Stimulated activated CD4-positive, alpha-beta T cell treated with anti-CD3 and anti-CD28 coated beads, TNF-alpha, amount 100 ng/mL, for 4 hours (primary cell): Measurements from ENCODE around the gene SEC14L5.
A peak's percentile ranks its signal among the peaks of the same experiment; 100 is the strongest.

Source experiments
- DNase-seq, 3 experiments: peaks; one replicate each; pipeline ENCODE4 v3.0.0-alpha.2; 2020; ENCODE audit warnings: low read depth in 3 of 3

The SEC14L5 gene

DNA sequence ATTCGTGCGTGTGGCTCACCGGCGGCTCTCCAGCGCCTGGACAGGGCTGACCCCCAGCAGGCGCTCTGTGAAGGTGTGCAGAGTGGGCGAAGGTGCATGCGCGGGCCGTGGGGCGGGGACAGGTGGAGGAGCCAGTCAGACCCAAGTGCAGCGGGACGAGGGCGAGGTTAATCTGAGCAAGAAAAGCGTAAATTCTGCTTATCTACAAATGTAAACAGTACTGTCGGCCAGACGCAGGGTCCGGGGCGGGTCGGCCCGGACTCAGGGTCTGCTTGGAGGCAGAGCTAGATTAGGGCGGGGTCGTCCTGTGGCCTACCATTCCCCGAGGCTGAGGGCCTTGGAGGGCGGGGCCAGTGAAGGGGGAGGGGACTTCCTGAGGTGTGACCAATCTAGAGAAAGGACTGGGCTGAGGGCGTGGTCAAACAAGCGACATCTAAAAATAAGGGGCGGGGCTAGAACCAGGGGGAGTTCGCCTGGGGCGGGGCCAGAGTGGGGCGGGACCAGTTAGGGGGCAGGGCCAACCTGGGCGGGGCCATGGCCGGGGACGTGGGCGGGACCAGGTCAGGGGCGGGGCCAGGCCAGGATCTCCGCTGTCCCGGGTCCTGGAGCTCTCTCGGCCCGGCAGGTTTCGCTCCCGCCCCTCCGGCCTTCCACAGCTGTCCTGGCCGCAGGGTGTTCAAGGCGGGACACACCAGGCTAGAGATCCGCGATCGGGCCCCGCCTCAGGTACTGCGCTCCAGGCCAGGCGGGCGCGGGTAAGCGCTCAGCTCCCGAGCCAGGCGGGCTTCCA, at the start of gene SEC14L5:
Gene SEC14L5 (plus strand): TSS at position 611 of the 790 bp plus-strand sequence. CDS start 994 bp downstream, outside the sequence.
- peak; percentile 71 to 81 (median 78) for DNase-seq

DNA sequence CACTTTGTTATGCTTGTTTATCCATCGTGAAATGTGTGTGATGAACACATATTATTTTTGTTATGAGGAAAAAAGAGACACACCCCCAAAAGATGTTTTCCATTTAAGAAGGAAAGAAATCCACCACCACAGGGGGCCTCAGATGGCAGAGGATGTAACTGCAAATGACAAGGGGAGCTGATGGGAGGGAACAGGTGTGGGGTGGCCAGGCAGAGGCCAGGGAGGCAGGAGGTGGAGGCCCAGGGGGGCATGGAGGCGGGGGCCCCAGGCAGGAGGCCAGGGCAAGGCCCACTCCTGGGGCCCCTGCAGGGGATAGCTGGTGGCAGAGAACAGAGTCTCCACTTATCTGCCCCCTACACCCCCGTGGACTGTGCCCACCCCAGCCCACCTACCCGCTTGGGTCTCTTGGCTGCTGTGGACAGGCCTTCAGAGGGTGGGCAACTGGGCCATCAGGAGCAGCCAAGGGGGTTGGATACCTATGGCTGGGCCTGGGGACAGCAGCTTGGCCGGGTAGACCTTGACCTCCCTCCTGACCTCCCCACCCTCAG, 49.2 kb upstream of the SEC14L5 start:
- no peak for DNase-seq

GRCh38 chr16:4909825-4910224, 48.3 kb upstream of the SEC14L5 start:
- no peak for DNase-seq

DNA sequence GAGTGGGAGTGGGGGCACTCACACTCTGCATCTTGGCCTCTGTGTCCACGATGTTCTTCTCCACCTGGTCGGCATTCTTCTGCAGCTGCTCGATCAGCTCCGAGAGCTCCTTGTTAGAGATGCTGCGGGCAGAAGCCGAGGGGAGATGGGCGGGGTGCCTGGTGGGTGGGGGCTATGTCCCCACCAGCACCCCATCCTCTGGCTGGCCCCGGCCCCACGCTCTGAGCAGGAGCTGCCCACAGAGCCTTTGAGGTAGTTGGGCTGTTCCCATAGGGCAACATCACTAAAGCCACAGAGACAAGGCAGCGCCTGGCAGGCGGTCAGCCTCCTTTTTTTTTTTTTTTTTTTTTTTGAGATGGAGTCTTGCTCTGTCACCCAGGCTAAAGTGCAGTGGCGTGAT, 47.3 kb upstream of the SEC14L5 start:
- DNase-seq = no peak

- no peak for DNase-seq
Observed at GRCh38 chr16:4911970-4912386, 46.2 kb upstream of the SEC14L5 start.

DNA sequence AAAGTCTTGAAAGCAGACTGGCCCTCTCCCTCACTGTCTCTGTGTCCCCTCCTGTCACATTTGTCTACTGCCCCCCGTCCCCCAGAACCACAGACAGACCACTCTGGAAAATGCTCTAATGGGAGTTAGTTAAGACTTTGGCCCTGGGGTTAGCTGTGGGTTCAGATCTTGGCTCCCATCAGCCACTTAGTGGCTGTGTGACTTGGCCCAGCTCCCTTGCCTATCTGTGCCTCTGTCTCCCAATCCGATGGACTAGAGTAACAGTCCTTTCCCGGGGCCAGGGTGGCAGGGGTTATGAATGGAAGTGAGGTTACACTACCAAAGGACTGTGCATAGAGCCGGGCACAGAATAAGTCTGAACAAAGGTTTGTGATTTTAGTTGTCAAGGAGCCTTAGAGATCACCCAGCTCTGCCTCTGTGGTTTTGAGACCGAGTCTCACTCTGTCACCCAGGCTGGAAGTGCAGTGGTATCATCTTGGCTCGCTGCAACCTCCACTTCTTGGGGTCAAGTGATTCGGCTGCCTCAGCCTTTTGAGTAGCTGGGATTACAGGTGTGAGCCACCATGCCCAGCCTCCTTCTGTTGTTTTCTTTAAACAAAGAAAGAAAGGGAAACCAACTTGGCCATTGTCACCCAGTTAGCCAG, 44.9 kb upstream of the SEC14L5 start:
- DNase-seq = no peak

GRCh38 chr16:4913774-4914525, 44.2 kb upstream of the SEC14L5 start:
- no peak for DNase-seq

DNA sequence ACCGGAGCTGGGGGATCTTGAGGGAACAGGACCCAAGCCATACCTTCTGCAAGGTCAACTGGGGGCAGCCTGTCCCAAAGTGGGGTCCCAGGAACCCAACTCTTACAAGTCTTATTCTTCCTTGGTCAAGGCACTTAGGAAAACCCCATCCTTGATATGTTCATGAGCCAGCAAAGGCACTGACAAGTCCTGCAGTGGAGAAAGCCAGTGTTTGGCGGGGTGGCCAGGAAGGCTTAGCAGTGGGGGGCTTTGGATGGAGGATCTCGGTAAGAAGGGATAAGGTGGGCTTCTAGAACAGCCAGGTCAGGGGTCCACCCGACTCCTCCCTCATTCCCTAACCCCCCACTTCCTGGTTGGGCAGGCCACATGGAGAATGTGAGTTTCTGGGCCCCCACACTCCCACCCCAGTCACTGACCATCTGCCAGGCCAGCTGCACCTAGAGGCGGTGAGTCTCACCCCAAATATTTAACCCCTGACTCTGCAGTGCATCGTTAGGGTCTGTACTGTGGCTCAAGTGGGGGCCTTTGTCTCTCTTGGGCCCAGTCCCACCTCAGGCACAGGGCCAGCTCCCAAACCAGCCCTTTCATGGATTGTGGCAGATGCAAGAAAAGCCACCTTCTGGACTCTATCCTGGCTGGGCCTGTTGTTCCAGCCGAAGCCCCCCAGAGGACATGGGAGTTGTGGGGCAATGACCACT, 43.5 kb upstream of the SEC14L5 start:
- no peak for DNase-seq

GRCh38 chr16:4915226-4915761, 42.8 kb upstream of the SEC14L5 start:
- DNase-seq = no peak

DNA sequence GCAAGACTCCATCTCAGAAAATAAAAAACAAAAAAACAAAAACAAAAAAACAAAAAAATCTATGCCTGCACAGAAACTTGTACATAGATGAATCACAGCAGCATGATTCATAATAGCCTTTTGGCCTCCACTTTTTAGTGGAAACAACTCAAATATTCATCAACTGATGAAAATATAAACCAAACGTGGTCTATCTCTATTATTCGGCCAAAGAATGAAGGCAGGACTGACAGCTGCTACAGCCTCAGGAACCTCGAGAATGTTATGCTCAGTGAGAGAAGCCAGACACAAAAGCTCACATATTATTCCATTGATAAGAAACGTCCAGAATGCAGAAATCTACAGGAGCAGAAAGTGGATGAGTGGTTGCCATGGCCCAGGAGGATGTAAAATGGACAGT, 41.0 kb upstream of the SEC14L5 start:
- DNase-seq = no peak

DNA sequence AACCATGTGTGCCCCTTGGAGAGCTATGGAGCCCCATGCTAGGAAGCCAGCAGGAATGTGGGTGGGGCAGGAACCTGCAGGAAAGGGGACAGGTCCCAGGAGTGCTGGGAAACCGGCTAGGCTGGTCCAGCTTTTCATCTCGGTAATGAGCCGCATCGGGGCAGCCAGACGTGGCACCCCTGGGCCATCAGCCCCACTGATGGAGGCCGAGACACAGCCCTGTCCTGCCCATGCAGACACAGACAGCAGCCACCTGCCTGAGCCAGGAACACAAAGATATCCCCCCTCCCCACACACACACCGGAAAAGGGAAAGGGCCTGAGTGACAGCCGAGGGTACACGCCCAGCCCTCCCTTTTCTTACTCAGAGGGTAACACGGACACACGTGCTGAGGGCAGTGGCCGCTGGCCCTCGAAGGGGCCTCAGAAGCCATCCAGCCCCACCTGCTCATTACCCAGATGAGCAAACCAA, 39.3 kb upstream of the SEC14L5 start:
- no peak for DNase-seq

DNA sequence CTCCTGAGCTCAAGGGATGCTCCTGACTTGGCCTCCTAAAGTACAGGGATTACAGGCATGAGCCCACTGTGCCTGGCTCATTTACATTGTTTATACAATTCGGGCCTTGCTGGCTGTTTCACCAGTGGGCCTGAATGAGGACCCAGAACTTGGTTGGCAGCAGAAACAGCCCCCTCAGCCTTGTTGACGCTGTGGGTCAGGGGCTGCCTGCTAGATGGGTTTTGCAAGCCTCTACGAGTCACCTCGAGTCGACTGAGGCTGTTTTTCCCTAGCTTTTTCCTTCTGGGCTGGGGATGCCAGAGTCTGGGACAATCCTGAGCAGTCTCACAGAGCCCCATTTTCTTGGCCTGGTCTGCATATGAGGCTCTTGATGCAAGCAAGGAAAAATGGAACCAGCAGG, 37.3 kb upstream of the SEC14L5 start:
- no peak for DNase-seq

- no peak for DNase-seq
Observed at GRCh38 chr16:4922721-4923342, 35.3 kb upstream of the SEC14L5 start.

DNA sequence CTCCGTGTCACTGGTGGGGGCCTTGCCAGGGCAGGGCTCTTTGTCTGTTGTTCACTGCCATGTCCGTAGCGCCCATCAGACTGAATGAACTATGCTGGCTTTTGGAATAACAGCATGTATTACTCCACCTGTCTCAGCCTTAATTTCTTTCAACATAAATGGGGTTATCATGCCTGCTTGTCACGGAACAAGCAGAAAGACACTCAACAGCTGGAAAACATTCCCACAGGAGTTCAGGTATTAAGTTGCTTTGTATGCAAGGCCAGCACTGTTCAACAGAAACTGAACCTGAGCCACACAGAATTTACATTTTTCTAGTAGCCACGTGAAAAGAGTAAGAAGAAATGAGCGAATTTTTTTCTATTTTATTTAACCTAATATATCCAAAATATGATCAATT, 34.3 kb upstream of the SEC14L5 start:
- DNase-seq = no peak

DNA sequence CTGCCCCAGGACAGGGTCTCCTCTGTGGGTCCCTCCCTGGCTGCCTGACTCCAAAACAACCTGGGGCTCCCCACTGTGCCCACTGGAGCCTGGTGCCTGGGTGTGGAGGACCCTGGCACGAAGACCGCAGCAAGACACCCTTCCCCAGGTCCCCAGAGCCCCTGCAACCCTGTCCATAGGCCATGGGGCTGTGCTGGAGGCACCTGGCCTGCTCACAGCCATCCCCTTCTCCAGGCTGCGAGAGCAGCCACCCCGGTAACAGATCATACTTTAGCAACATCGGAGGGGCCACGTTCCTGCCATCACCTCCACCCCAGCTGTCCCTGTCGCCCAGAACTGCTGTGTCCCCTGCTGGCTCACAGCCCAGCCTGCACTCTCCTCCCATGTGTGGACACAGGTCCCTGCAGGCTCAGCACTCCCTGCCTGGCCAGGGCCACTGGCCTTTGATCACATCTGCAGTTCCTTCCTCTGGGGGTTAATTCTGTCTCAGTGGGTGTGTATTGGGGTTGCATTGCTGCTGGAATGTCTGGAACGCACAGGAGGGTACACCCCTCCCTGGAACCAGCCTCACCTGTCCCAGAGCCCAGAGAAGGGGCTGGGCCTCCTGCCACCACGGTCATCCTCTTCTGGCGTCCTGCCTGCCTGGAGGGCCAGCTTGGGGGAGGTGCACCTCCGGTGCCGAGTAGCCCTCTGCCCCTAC, 33.4 kb upstream of the SEC14L5 start:
- DNase-seq = no peak

DNA sequence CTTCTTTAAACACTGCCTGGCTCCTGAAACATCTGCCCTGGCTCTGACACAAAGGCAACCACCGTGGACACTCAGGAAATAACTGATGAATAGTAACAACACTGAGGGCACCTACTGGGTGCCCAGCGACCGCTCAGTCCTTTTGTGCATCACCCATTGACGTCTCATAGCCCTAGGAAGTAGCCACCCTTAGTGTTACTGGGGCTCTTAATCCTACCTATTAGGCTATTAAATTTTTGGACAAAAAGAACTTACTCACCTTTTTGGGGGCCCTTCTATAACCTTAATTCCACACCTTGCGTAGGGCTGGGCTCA, 32.9 kb upstream of the SEC14L5 start:
- DNase-seq = no peak

GRCh38 chr16:4925791-4926190, 32.3 kb upstream of the SEC14L5 start:
- no peak for DNase-seq

GRCh38 chr16:4926928-4927327, 31.2 kb upstream of the SEC14L5 start:
- no peak for DNase-seq

DNA sequence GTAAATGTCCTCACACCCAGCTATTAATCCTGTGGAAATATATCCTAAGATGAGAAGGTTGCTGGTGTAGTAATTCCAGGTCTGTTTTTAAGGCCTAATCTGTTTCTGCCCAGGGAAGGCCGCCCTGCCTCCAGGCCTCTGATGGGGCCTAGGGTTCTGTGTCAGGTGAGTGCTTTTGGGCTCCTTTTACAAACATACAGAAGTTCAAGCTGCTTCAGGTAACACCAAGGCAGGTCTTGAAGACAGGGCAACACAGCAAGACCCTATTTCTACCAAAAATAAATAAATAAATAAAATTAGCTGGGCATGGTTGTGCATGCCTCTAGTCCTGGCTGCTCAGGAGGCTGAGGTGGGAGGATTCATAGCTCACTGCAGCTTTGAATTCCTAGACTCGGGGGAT, 30.5 kb upstream of the SEC14L5 start:
- no peak for DNase-seq

DNA sequence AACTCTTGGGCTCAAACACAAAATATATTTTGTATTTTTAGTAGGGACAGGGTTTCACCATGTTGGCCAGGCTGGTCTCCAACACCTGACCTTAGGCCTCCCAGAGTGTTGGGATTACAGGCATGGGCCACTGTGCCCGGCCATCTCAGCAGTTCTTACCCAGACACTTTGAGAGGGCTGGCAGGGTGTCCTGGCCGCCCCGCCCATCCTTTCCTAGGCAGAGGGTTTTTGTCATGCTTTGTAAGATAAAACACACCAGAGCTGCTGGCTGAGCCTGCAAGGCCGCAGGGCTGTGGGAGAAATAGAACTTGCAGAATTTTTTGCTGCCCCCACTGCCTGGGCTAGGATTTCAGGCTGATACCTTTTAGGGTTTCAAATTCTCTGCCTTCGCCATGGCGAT, 29.9 kb upstream of the SEC14L5 start:
- DNase-seq = no peak
